H1 (cell line): Measurements from ENCODE around the gene SYNGR4. TPM values are rescaled to one million over a fixed set of nuclear protein-coding genes. Genes with fewer than 3 reads are reported as not detected.

Source experiments
- BRCA1 ChIP-seq: IDR thresholded peaks from 2 replicates; pipeline ENCODE4 v1.6.1; 2012; ENCODE audit warnings: low read depth, low read length, improper control_type of control experiment
- CBX8 ChIP-seq: fragments of 300-800, 300-1000 bp; sonication (generic); IDR thresholded peaks from 2 replicates; pipeline ENCODE4 v1.7.1; 2016; ENCODE audit warnings: low read depth, low read length, borderline replicate concordance
- CHD7 ChIP-seq: fragments of 300-600 bp; sonication (generic); IDR thresholded peaks from 2 replicates; pipeline ENCODE4 v1.7.1; 2012; ENCODE audit warnings: low read length, moderate library complexity, mild to moderate bottlenecking, inconsistent platforms; ENCODE audit not compliant: insufficient replicate concordance
- CTBP2 ChIP-seq: IDR thresholded peaks from 2 replicates; pipeline ENCODE4 v1.7.0; 2011; ENCODE audit warnings: borderline replicate concordance, mild to moderate bottlenecking, moderate library complexity, mixed read lengths, low read length; ENCODE audit not compliant: insufficient read depth, insufficient read length
- FOSL1 ChIP-seq: IDR thresholded peaks from 2 replicates; pipeline ENCODE4 v1.6.1; 2011; ENCODE audit warnings: mild to moderate bottlenecking, low read depth, low read length, moderate library complexity; ENCODE audit not compliant: insufficient read depth
- GTF2F1 ChIP-seq: IDR thresholded peaks from 2 replicates; pipeline ENCODE4 v1.6.1; 2012; ENCODE audit warnings: low read depth, low read length, improper control_type of control experiment, borderline replicate concordance
- JUND ChIP-seq: IDR thresholded peaks from 2 replicates; pipeline ENCODE4 v1.6.1; 2011; ENCODE audit warnings: mild to moderate bottlenecking, improper control_type of control experiment, low read length
- KDM4A ChIP-seq: IDR thresholded peaks from one replicate; pipeline ENCODE4 v1.7.1; 2012; ENCODE audit warnings: low read depth, mild to moderate bottlenecking, moderate library complexity, low read length, inconsistent platforms; ENCODE audit not compliant: severe bottlenecking
- MAFK ChIP-seq: IDR thresholded peaks from 2 replicates; pipeline ENCODE4 v1.6.1; 2012; ENCODE audit warnings: low read depth, mild to moderate bottlenecking, improper control_type of control experiment, low read length
- SRF ChIP-seq: IDR thresholded peaks from 2 replicates; pipeline ENCODE4 v1.6.1; 2011; ENCODE audit warnings: mild to moderate bottlenecking, low read depth, low read length, moderate library complexity
- polyA plus RNA-seq, 7 experiments: library from polyadenylated mRNA; depleted of rRNA in 3 of 7; stranded (reverse) in 5 of 7; unstranded in 2 of 7; fragments of >200 nt in 5 of 7; fragments of 200-250 nt in 2 of 7; gene quantifications; 1 replicate in 5 of 7; 2 replicates in 1 of 7; 4 replicates in 1 of 7; pipeline versions ENCODE4 v1.2.1 to v1.2.3, GENCODE V29; 2011 to 2013; ENCODE audit warnings: missing spikeins in 2 of 7, mixed read lengths in 2 of 7
- total RNA-seq: library from RNA; stranded (reverse); fragmentation: NEBNext Ultra II Directional; extraction: Animal tissue kit (Norgen Biotek cat#: 25700); gene quantifications from 2 replicates; pipeline ENCODE4 v1.2.1, GENCODE V29; 2021

SYNGR4 gene
- total and polyA plus RNA-seq, 2 of the 8 experiments (the other 6 are each of a cell fraction or from before 2014, with no cell fraction given): 0.41 TPM; not detected in 1

GRCh38 chr19:48330012-48330681, 34.0 kb upstream of the SYNGR4 start (continued):
- no peak for TF ChIP-seq CHD7
- no peak for TF ChIP-seq BRCA1
- TF ChIP-seq CTBP2: no peak
- no peak for TF ChIP-seq GTF2F1
- TF ChIP-seq CBX8: no peak
- peak; percentile 48; the same call in 1 of the 2 replicates for TF ChIP-seq JUND
- TF ChIP-seq KDM4A: peak; percentile 66
- no peak for TF ChIP-seq FOSL1
- no peak for TF ChIP-seq SRF
- TF ChIP-seq MAFK: no peak; the same call in 1 of the 2 replicates
